AG04449 (cell line): ENCODE measurements around the gene U2AF2.

Experiments
- CTCF ChIA-PET: fragments of 350-600 bp; formaldehyde crosslinking; extraction: SDS; loops from one replicate; lab custom pipeline; 2021; ENCODE audit warnings: antibody characterized with exemption; lab: Yijun Ruan, JAX
- POLR2A ChIA-PET: fragments of 400-600, 350-600 bp; formaldehyde crosslinking; extraction: SDS; loops from one replicate; lab custom pipeline; 2020; ENCODE audit warnings: antibody characterized with exemption, inconsistent platforms; lab: Yijun Ruan, JAX
- DNase-seq: peaks from one replicate; pipeline ENCODE4 v3.0.0-alpha.2; 2010; ENCODE audit warnings: low read depth, low spot score
- H3K4me3 ChIP-seq: 2 replicates; pipeline ENCODE4 v1.5.1; 2011; ENCODE audit warnings: low read depth, mild to moderate bottlenecking, control low read depth, low read length
- TF ChIP-seq, protein P1 (sequence below): IDR thresholded peaks from one replicate; pipeline ENCODE4 v1.5.1; 2011; ENCODE audit warnings: mild to moderate bottlenecking, moderate library complexity, low read length, control low read depth, inconsistent platforms; ENCODE audit not compliant: insufficient read depth; ENCODE audit errors: missing control alignments

U2AF2 gene

DNA sequence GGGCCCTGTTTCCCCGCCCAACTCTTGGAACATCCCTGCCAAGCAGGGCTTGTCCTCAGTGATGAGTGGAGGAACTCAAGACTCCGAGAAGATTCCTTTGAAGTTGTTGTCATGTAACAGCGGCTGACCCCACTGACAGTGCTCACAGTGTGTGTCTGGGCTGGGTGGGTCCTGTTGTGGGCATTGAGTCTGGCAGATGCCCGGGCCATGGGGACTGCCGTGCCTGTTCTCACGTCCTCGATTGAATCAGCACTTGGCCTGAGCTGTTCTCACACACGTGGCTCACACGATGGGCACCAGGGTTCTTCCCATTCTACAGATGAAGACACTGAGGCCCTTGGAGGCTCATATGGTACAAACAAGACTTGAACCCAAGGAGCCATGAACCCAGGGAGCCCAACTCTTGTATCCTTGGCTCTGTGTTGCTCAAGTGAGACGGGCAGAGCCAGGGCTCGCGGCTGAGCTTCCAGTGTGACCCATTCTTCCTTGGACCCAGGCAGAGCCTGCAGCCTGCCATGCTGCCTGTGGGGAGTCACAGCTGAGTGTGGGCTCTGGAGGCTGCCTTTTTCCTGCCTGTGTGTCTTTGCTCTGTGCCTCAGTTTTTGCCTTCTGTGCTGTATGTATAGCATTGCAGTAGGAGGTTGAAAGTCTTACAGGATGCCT is 11.6 kb downstream of the U2AF2 start:
- ChIA-PET POLR2A (no interaction called here), CTCF (interaction anchor here (1.1 to 2.3 kb wide), 3 partner anchors 10 to 13 kb away, joined by 3 to 8 read pairs (median 8); no protein-coding TSS in a partner anchor)
- TF ChIP-seq, protein P1, sequence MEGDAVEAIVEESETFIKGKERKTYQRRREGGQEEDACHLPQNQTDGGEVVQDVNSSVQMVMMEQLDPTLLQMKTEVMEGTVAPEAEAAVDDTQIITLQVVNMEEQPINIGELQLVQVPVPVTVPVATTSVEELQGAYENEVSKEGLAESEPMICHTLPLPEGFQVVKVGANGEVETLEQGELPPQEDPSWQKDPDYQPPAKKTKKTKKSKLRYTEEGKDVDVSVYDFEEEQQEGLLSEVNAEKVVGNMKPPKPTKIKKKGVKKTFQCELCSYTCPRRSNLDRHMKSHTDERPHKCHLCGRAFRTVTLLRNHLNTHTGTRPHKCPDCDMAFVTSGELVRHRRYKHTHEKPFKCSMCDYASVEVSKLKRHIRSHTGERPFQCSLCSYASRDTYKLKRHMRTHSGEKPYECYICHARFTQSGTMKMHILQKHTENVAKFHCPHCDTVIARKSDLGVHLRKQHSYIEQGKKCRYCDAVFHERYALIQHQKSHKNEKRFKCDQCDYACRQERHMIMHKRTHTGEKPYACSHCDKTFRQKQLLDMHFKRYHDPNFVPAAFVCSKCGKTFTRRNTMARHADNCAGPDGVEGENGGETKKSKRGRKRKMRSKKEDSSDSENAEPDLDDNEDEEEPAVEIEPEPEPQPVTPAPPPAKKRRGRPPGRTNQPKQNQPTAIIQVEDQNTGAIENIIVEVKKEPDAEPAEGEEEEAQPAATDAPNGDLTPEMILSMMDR, result no peak

DNA sequence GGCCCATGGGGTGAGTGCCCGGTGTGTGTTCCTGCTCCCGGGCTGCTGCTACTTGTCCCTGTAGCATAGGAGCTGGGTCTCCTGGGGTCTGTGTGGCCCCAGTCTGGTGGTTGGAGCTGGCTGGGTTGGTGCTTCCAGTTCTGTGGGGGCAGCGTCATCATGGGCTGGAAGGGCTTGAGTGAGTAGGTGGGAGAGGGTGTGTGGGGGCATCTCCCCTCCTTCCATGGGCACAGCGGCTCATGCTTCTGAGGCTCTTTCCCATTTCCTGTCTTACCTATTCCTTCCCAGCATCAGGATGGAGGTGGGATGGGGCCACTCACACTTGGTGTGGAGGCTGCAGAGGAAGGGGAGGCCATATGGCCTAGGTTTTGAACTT is 12.2 kb downstream of the U2AF2 start:
- CTCF ChIA-PET, result interaction anchor here (1.9 to 2.3 kb wide), 3 partner anchors 10 to 34 kb away, joined by 4 to 8 read pairs (median 8); no protein-coding TSS in a partner anchor
- no peak for DNase-seq
- TF ChIP-seq, protein P1, result no peak
- POLR2A ChIA-PET, result no interaction called here
- H3K4me3 ChIP-seq, result no peak overlapping the region

More for the DNA sequence above, 11.6 kb downstream of the U2AF2 start:
- H3K4me3 ChIP-seq, result no peak overlapping the region
- DNase-seq, result no peak

DNA sequence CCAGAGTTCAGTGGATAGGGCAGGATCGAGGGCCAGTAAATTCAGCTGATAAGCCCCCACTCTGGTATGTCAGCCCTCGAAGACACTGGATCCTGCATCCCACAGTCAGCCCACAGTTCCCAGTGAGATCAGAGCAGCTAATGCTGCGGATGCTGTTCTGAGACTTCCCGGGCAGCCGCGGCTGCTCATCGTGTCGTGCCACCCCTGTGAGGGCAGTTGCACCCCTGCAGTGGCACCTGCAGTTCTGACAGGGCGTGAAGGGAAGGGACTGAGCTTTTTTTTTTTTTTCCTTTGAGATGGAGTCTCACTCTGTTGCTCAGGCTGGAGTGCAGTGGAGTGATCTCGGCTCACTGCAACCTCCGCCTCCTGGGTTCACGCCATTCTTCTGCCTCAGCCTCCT is 12.7 kb downstream of the U2AF2 start:
- TF ChIP-seq, protein P1, result no peak
- POLR2A ChIA-PET, result no interaction called here
- no peak overlapping the region for H3K4me3 ChIP-seq
- CTCF ChIA-PET, result interaction anchor here (1.9 to 2.3 kb wide), 3 partner anchors 11 to 35 kb away, joined by 4 to 8 read pairs (median 8); no protein-coding TSS in a partner anchor
- DNase-seq, result no peak

- POLR2A ChIA-PET, result no interaction called here
- CTCF ChIA-PET, result interaction anchor here (1.9 to 2.3 kb wide), 3 partner anchors 11 to 35 kb away, joined by 4 to 8 read pairs (median 8); no protein-coding TSS in a partner anchor
- DNase-seq, result no peak
- TF ChIP-seq, protein P1, result no peak
- no peak overlapping the region for H3K4me3 ChIP-seq
Observed at GRCh38 chr19:55667958-55668357, 13.1 kb downstream of the U2AF2 start.

- DNase-seq, result no peak
- TF ChIP-seq, protein P1, result no peak
- H3K4me3 ChIP-seq, result no peak overlapping the region
- POLR2A ChIA-PET, result no interaction called here
- CTCF ChIA-PET, result interaction anchor here (0.7 to 1.9 kb wide), 3 partner anchors 9 to 244 kb away, joined by 3 to 4 read pairs (median 4); no protein-coding TSS in a partner anchor
Observed at GRCh38 chr19:55668603-55669348, 13.9 kb downstream of the U2AF2 start.
